Thyroid gland (tissue), 4 donors: ENCODE measurements around the gene PJVK. TPM values are rescaled to one million over a fixed set of nuclear protein-coding genes. Genes with fewer than 3 reads are reported as not detected.

Experiments
- DNase-seq, 2 donors: peaks; one replicate each; pipeline ENCODE4 v3.0.0-alpha.2; 2019
- H3K27ac ChIP-seq, 3 donors: fragments of 200-600 bp; sonication (generic); 1 replicate in 2 of 3; 2 replicates in 1 of 3; pipeline ENCODE4 v1.5.1; 2016 to 2019; ENCODE audit warnings: mild to moderate bottlenecking in 1 of 3, moderate library complexity in 1 of 3
- H3K27me3 ChIP-seq: fragments of 200-600 bp; sonication (generic); one replicate; pipeline ENCODE4 v1.5.1; 2019
- H3K36me3 ChIP-seq, 2 donors: fragments of 200-600 bp; sonication (generic); one replicate each; pipeline ENCODE4 v1.5.1; 2016 to 2019
- H3K4me1 ChIP-seq, 2 donors: fragments of 200-600 bp; sonication (generic); one replicate each; pipeline ENCODE4 v1.5.1; 2017 to 2019
- H3K4me3 ChIP-seq, 3 donors: fragments of 200-600 bp; sonication (generic); replicated peaks in 1 of 3; 1 replicate in 2 of 3; 2 replicates in 1 of 3; pipeline ENCODE4 v1.5.1; 2016; ENCODE audit warnings: mild to moderate bottlenecking in 1 of 3
- H3K9me3 ChIP-seq: fragments of 200-600 bp; sonication (generic); one replicate; pipeline ENCODE4 v1.5.1; 2017
- CTCF ChIP-seq, 6 experiments: fragments of 200-600 bp in 3 of 6; fragments of 450-650 bp in 3 of 6; sonication (generic) in 3 of 6; IDR thresholded peaks; one replicate each; pipeline ENCODE4 v1.5.1; 2016 to 2019; ENCODE audit warnings: antibody characterized with exemption in 6 of 6, mild to moderate bottlenecking in 2 of 6, inconsistent platforms in 1 of 6, moderate library complexity in 1 of 6
- POLR2A ChIP-seq, 2 donors: fragments of 450-650 bp; IDR thresholded peaks; one replicate each; pipeline ENCODE4 v1.6.1; 2017; ENCODE audit warnings: antibody characterized with exemption in 2 of 2, mild to moderate bottlenecking in 2 of 2, moderate library complexity in 1 of 2
- WGBS, 2 donors: methylation state at CpG; one replicate each; pipeline ENCODE4 v1.1.5; 2017; 5-methylcytosine and 5-hydroxymethylcytosine counted together
- intact Hi-C: fragments of 100-400 bp; cut with DNase I; formaldehyde crosslinking; loops from one replicate; pipeline ENCODE4 v1.15.1; 2023
- total RNA-seq, 4 donors: library from RNA; depleted of rRNA; stranded (reverse); fragments of >200 nt; gene quantifications; one replicate each; pipeline ENCODE4 v1.2.3, GENCODE V29; 2016

The PJVK gene
- total RNA-seq, 4 donors from 2014 or later = 3.0 to 7.3 (median 4.9) TPM

- peak; percentile 98 to 99 for DNase-seq
- 0 to 1% methylated on average over 8 to 55 of the region's 92 CpGs for WGBS, 2 donors
- H3K27ac ChIP-seq = peak within 1 kb of the TSS; percentile 95 to 97 (median 97)
- TF ChIP-seq CTCF (IDR thresholded peaks at IDR 0.05) = no peak
- TF ChIP-seq POLR2A (IDR thresholded peaks at IDR 0.05) = peak in 1 of 2 donors; percentile 94
- H3K9me3 ChIP-seq = no peaks in the 10 kb centered on the region
- H3K36me3 ChIP-seq = no peaks in the 10 kb centered on the region
- peaks cover 43 to 50% of the 10 kb centered on the region in 2 donors for H3K4me1 ChIP-seq
- H3K4me3 ChIP-seq = peak within 1 kb of the TSS; percentile 11 to 90 (median 47)
- no peaks in the 10 kb centered on the region for H3K27me3 ChIP-seq
- intact Hi-C loops = no loop called here
Measured at GRCh38 chr2:178480227-178481181, 29.3 kb downstream of the PJVK start, which contains the start of gene PLEKHA3. TSS of gene PLEKHA3 (plus strand) at chr2:178480457. CDS start at chr2:178480870, 413 bp downstream.

DNA sequence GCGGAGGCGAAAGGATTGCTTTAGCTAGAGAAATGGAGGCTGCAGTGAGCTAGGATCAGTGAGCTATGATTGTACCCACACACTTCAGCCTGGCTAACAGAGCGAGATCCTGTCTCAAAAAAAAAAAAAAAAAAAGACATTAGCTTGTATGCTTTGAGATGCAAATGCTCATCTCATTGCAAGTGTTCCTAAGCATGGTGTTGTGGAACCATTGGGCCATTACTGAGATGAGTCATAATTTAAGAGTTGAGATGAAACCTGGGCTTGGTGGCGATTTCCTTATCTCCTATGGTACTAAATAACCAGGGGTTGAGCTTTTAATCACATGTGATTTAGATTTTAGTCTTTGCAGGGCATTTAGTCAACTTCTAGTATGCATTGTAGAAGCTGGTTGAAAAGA is 31.3 kb downstream of the PJVK start:
- H3K27ac ChIP-seq = no peak overlapping the region

DNA sequence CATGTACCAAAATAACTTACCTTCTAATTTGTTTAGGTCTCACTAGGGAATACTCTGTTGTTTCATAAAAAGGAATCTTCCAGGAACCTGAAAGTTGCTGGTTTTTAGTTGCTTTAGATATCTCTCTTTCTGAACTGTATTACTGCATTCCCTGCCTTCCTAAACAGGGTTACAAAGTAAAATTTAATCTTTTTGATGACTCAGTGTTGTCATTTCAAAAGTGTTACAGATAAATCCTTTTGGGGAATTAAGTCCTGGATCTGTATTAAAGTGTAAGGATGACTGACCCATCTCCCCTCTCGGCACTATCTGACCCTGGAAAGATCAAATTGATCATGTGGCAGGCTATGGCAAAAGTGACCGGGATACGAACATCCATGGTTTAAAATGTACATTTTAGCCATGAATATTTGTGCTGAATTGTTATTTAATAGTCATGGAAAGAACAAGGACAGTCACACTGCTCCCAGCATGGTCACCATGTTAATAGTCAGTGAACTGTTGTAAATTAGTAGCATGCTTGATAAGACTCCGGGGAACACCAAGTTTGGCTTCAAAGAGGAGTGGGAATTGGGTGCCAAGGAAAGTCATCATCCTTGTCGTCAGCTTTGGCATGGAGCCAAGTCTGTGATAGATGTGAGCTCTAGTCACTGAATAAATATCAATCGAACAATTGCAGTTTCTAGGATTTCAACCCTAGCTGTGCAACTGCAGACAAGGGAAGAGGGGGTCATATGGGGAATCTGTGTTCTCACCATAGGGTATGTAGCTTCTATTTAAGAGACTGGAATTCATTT is 33.3 kb downstream of the PJVK start:
- DNase-seq = peak; percentile 72 to 79
- no peak for TF ChIP-seq POLR2A (IDR thresholded peaks at IDR 0.05)
- no peak for TF ChIP-seq CTCF (IDR thresholded peaks at IDR 0.05)
- intact Hi-C loops = no loop called here
- no peak overlapping the region for H3K27ac ChIP-seq
- H3K4me3 ChIP-seq = no peak overlapping the region
- H3K36me3 ChIP-seq = no peaks in the 10 kb centered on the region
- no peaks in the 10 kb centered on the region for H3K27me3 ChIP-seq
- no peaks in the 10 kb centered on the region for H3K9me3 ChIP-seq
- WGBS, 2 donors = 53 to 59% methylated on average over 6 of the region's 6 CpGs
- H3K4me1 ChIP-seq = peaks cover 41 to 42% of the 10 kb centered on the region in 2 donors

More for the DNA sequence above, 31.3 kb downstream of the PJVK start:
- Histone ChIP-seq H3K9me3 (no peaks in the 10 kb centered on the region), H3K4me3 (no peak overlapping the region), H3K4me1 (peaks cover 43 to 50% of the 10 kb centered on the region in 2 donors), H3K36me3 (no peaks in the 10 kb centered on the region), H3K27me3 (no peaks in the 10 kb centered on the region)
- 91 to 97% methylated on average over 4 of the region's 4 CpGs for WGBS, 2 donors
- intact Hi-C loops = no loop called here
- TF ChIP-seq CTCF (IDR thresholded peaks at IDR 0.05) (no peak), POLR2A (IDR thresholded peaks at IDR 0.05) (no peak)
- DNase-seq = no peak

- no peaks in the 10 kb centered on the region for H3K9me3 ChIP-seq
- H3K27me3 ChIP-seq = no peaks in the 10 kb centered on the region
- no peaks in the 10 kb centered on the region for H3K36me3 ChIP-seq
- intact Hi-C loops = no loop called here
- TF ChIP-seq POLR2A (IDR thresholded peaks at IDR 0.05) (no peak), CTCF (IDR thresholded peaks at IDR 0.05) (no peak)
- no peak overlapping the region for H3K4me3 ChIP-seq
- H3K27ac ChIP-seq = no peak overlapping the region
- no peak for DNase-seq
- 84 to 85% methylated on average over 3 of the region's 3 CpGs for WGBS, 2 donors
- peaks cover 36 to 40% of the 10 kb centered on the region in 2 donors for H3K4me1 ChIP-seq
Measured at GRCh38 chr2:178485356-178485755, 34.2 kb downstream of the PJVK start.
